Spleen (tissue), 7 donors: Measurements from ENCODE around the gene SULT6B1.

Experiments used
- CTCF ChIP-seq, 11 experiments: fragments of 200-600 bp in 7 of 11; fragments of 450-650 bp in 4 of 11; sonication (generic) in 4 of 11; IDR thresholded peaks in 8 of 11; conservative IDR thresholded peaks in 3 of 11; 1 replicate in 7 of 11; 2 replicates in 4 of 11; pipeline versions ENCODE4 v1.4.0 to v1.8.0; 2016 to 2021; ENCODE audit warnings: antibody characterized with exemption in 11 of 11, inconsistent platforms in 4 of 11, mild to moderate bottlenecking in 1 of 11
- POLR2A ChIP-seq, 3 donors: fragments of 450-650 bp; IDR thresholded peaks; one replicate each; pipeline ENCODE4 v1.5.1; 2017; ENCODE audit warnings: antibody characterized with exemption in 3 of 3, mild to moderate bottlenecking in 1 of 3
- POLR2AphosphoS5 ChIP-seq, 3 donors: sonication (generic); formaldehyde crosslinking; IDR thresholded peaks; one replicate each; pipeline ENCODE4 v1.5.1; 2017; ENCODE audit warnings: antibody characterized with exemption in 3 of 3
- donor health status: DM: no; HTN: no; CAD: no; lungs with moderate emphysema.
- donor health status: DM: no; HTN: no; CAD: no.
- donor health status: DM: no; HTN: no; CAD: no.

GRCh38 chr2:37188570-37188969 is at the start of gene SULT6B1:
- no peak for TF ChIP-seq POLR2AphosphoS5 (IDR thresholded peaks at IDR 0.05)
- no peak for TF ChIP-seq CTCF (IDR thresholded peaks at IDR 0.05 in 8 of 11, conservative IDR thresholded peaks at IDR 0.05 in 3 of 11)
- no peak for TF ChIP-seq POLR2A (IDR thresholded peaks at IDR 0.05)
